GM12801 (cell line): Measurements from ENCODE around the gene ZNF691.

Experiments used
- CTCF ChIP-seq: IDR thresholded peaks from one replicate; pipeline ENCODE4 v1.5.1; 2011; ENCODE audit warnings: control low read depth; ENCODE audit not compliant: insufficient read length; ENCODE audit errors: extremely low read depth

ZNF691 gene

GRCh38 chr1:42845866-42846256, 552 bp upstream of the ZNF691 start:
- no peak for TF ChIP-seq CTCF

GRCh38 chr1:42847111-42847595, 740 bp downstream of the ZNF691 start:
- no peak for TF ChIP-seq CTCF

GRCh38 chr1:42847721-42848460, 1.5 kb downstream of the ZNF691 start:
- TF ChIP-seq CTCF: no peak

GRCh38 chr1:42848823-42849537, 2.6 kb downstream of the ZNF691 start:
- no peak for TF ChIP-seq CTCF

GRCh38 chr1:42849944-42850343, 3.5 kb downstream of the ZNF691 start:
- TF ChIP-seq CTCF: no peak

GRCh38 chr1:42851420-42851819, 5.0 kb downstream of the ZNF691 start:
- TF ChIP-seq CTCF: no peak

- TF ChIP-seq CTCF: no peak
These were observed 5.7 kb downstream of the ZNF691 start for GRCh38 chr1:42851960-42852607.
